Measurements from ENCODE around the gene BACH1. TPM values are rescaled to one million over a fixed set of nuclear protein-coding genes. Genes with fewer than 3 reads are reported as not detected.

The BACH1 gene
- total RNA-seq, 2 experiments from 2014 or later: 21.8 to 23.2 TPM

DNA sequence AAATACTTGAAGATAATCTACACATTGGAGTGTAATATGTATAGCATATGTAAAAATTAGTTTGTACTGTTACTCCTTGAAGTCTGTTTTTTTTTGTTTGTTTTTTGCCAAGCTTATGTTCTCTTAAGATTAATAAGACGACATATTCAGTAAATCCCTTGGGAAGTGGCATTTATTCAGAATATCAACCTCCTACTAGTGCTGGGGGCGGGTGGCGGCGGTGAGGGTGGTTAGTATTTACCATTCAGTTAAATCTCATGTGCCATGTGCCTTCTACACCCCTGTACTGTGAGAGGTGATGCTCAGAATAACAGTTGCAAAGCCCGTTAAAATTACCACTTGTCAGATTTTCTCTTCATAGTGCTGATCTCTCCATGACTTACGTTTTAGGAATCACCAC is 3.0 kb downstream of the BACH1 start:
- Mint-ChIP-seq H3K27ac (no peak overlapping the region), H3K36me3 (peaks cover 19% of the 10 kb centered on the region), H3K9me3 (peaks cover 6% of the 10 kb centered on the region), H3K4me3 (peak overlapping the region; percentile 25), H3K27me3 (no peaks in the 10 kb centered on the region), H3K4me1 (peaks cover 54% of the 10 kb centered on the region)
- no peak for DNase-seq

- H3K27ac Mint-ChIP-seq: no peak overlapping the region
These were observed 3.7 kb downstream of the BACH1 start for GRCh38 chr21:29302359-29302875.

GRCh38 chr21:29303288-29303687 is 4.6 kb downstream of the BACH1 start:
- Mint-ChIP-seq H3K4me1 (peaks cover 62% of the 10 kb centered on the region), H3K36me3 (peaks cover 17% of the 10 kb centered on the region), H3K27me3 (no peaks in the 10 kb centered on the region), H3K4me3 (no peak overlapping the region), H3K27ac (no peak overlapping the region), H3K9me3 (no peaks in the 10 kb centered on the region)
- DNase-seq: no peak

More at GRCh38 chr21:29302359-29302875, 3.7 kb downstream of the BACH1 start:
- no peak for DNase-seq
- Mint-ChIP-seq H3K36me3 (peaks cover 17% of the 10 kb centered on the region), H3K27me3 (no peaks in the 10 kb centered on the region), H3K4me1 (peaks cover 58% of the 10 kb centered on the region), H3K4me3 (no peak overlapping the region), H3K9me3 (peaks cover 3% of the 10 kb centered on the region)

DNA sequence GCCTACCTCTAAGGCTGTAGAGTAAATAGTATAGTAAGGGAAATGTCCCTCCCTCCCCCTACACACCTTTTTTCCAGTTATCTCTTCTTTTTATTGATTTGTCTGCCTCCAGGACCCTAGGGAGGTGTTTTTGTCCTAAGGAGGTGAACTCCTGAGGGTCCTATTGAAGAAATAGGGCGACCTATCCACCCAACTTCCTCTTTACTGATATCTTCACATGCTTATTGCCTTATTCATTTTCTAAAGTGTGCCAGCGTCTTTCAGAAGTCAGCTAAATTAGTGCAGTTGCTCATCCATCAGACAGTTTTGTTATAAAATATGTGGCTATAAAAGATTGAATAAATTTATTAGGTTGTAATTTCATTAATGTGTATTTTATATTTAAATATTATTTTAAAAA is 5.9 kb downstream of the BACH1 start:
- DNase-seq: no peak
- Mint-ChIP-seq H3K27me3 (no peaks in the 10 kb centered on the region), H3K4me1 (peaks cover 68% of the 10 kb centered on the region), H3K4me3 (no peak overlapping the region), H3K9me3 (no peaks in the 10 kb centered on the region), H3K27ac (peak overlapping the region; percentile 49), H3K36me3 (peaks cover 20% of the 10 kb centered on the region)

- Mint-ChIP-seq H3K27ac (no peak overlapping the region), H3K9me3 (no peaks in the 10 kb centered on the region), H3K4me3 (no peak overlapping the region), H3K36me3 (peaks cover 20% of the 10 kb centered on the region), H3K4me1 (peaks cover 63% of the 10 kb centered on the region), H3K27me3 (no peaks in the 10 kb centered on the region)
- DNase-seq: no peak
These were observed 6.3 kb downstream of the BACH1 start for GRCh38 chr21:29305068-29305467.

GRCh38 chr21:29305561-29305960 is 6.8 kb downstream of the BACH1 start:
- Mint-ChIP-seq H3K9me3 (peaks cover 2% of the 10 kb centered on the region), H3K4me3 (no peak overlapping the region), H3K27me3 (no peaks in the 10 kb centered on the region), H3K27ac (no peak overlapping the region), H3K4me1 (peaks cover 62% of the 10 kb centered on the region), H3K36me3 (peaks cover 20% of the 10 kb centered on the region)
- no peak for DNase-seq

GRCh38 chr21:29306920-29307319 is 8.2 kb downstream of the BACH1 start:
- peaks cover 57% of the 10 kb centered on the region for H3K4me1 Mint-ChIP-seq
- no peak overlapping the region for H3K27ac Mint-ChIP-seq
- H3K27me3 Mint-ChIP-seq: no peaks in the 10 kb centered on the region
- H3K36me3 Mint-ChIP-seq: peaks cover 27% of the 10 kb centered on the region
- H3K4me3 Mint-ChIP-seq: no peak overlapping the region
- peaks cover 7% of the 10 kb centered on the region for H3K9me3 Mint-ChIP-seq
- no peak for DNase-seq

DNA sequence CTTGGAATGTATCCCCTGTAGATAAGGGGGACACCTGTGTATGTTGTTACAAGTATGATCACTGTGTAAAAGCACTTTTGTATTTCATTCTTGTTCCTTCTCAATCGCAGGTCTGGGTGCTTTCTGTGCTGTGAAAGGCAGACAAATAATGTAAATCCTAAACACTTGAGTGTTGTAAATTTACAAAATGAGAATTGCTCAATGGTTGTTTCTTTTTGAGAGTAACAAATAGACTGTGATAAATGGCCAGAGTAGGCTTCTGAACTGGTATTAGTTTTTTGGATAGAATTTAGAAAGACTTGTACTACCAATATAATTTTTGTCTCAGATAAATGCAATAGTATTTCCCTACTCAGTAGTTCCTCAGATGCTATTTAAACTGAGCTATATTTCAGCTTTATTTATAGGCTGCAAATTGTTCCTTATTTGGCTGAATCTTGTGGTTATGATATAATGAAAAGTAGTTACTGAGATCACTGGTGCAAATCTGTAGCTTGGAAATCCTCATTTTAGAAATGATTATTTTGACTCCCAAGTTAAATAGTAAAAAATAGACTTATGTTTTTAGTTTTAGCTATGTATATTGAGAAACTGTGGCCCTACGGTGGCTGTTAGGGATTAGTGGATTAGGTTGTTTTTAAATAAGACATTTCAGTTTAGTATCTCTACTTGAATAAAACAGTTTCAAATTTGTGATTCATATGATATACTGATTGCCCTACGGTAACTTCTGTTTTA is 9.2 kb downstream of the BACH1 start:
- H3K4me1 Mint-ChIP-seq: peaks cover 52% of the 10 kb centered on the region
- H3K9me3 Mint-ChIP-seq: peaks cover 7% of the 10 kb centered on the region
- DNase-seq: no peak
- no peak overlapping the region for H3K27ac Mint-ChIP-seq
- H3K27me3 Mint-ChIP-seq: no peaks in the 10 kb centered on the region
- no peak overlapping the region for H3K4me3 Mint-ChIP-seq
- peaks cover 32% of the 10 kb centered on the region for H3K36me3 Mint-ChIP-seq

- Mint-ChIP-seq H3K4me3 (no peak overlapping the region), H3K27ac (no peak overlapping the region), H3K36me3 (peaks cover 35% of the 10 kb centered on the region), H3K4me1 (peaks cover 52% of the 10 kb centered on the region), H3K27me3 (no peaks in the 10 kb centered on the region), H3K9me3 (peaks cover 7% of the 10 kb centered on the region)
- DNase-seq: no peak
These were observed 9.7 kb downstream of the BACH1 start for GRCh38 chr21:29308456-29308783.

- H3K27me3 Mint-ChIP-seq: no peaks in the 10 kb centered on the region
- H3K4me3 Mint-ChIP-seq: no peak overlapping the region
- peaks cover 35% of the 10 kb centered on the region for H3K36me3 Mint-ChIP-seq
- H3K9me3 Mint-ChIP-seq: peaks cover 7% of the 10 kb centered on the region
- H3K27ac Mint-ChIP-seq: no peak overlapping the region
- no peak for DNase-seq
- H3K4me1 Mint-ChIP-seq: peaks cover 59% of the 10 kb centered on the region
These were observed 11.0 kb downstream of the BACH1 start for GRCh38 chr21:29309703-29310102.

DNA sequence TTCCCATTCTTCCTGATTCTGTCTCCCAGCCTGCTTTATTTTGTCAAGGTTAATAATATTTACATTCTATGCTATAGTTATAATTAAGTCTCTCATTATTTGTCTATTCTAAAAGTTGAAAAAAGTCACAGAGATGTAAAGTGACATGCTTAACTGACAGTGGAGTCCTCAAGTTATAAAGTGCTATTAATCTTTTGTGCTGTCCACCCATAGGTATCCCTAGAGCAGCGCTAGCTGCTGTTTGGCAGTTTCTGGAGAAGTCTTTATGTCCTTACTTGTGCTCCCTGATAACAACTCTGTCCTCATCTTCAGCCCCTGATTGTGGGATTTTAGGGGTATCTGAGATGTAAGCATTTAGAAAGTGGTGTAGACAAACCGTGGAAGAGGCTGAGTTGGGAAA is 13.1 kb downstream of the BACH1 start:
- Mint-ChIP-seq H3K36me3 (peaks cover 25% of the 10 kb centered on the region), H3K27ac (no peak overlapping the region), H3K9me3 (peaks cover 7% of the 10 kb centered on the region), H3K4me3 (no peak overlapping the region), H3K4me1 (peaks cover 57% of the 10 kb centered on the region), H3K27me3 (no peaks in the 10 kb centered on the region)
- no peak for DNase-seq

- Mint-ChIP-seq H3K4me3 (no peak overlapping the region), H3K27ac (no peak overlapping the region), H3K27me3 (no peaks in the 10 kb centered on the region), H3K36me3 (peaks cover 28% of the 10 kb centered on the region), H3K4me1 (peaks cover 53% of the 10 kb centered on the region), H3K9me3 (peaks cover 7% of the 10 kb centered on the region)
- no peak for DNase-seq
These were observed 14.3 kb downstream of the BACH1 start for GRCh38 chr21:29312981-29313380.

- H3K36me3 Mint-ChIP-seq: peaks cover 32% of the 10 kb centered on the region
These were observed 15.1 kb downstream of the BACH1 start for GRCh38 chr21:29313662-29314408.

DNA sequence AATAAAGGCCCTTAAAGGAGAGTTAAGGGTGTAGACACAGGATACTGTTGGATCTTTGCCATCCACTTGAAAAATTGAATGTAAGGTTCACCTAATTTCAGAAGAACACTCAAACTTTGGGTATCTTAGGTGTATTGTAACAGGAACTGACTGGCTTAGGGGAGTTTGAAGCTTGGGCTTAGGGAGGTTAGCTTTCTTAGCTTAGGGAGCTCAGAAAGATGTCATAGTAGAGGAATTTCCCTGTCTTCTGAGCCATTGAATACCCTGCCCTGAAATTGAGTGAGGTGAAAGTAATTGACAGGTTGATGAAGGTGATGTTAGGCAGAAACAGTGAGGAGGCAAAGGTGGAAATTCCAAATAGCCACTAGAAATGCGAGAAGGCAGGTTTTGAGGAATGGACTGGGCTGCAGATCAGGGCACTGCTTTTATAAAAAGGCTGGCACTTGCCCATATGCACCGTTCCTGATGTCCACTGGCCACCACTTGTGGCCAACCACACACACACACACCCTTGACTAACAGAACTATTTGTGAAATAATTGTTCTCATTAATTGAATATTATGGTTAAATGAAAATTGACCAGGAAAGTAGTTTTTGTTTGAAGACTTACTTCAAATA is 16.5 kb downstream of the BACH1 start:
- Mint-ChIP-seq H3K36me3 (peaks cover 31% of the 10 kb centered on the region), H3K9me3 (peaks cover 7% of the 10 kb centered on the region), H3K4me3 (no peak overlapping the region), H3K27ac (no peak overlapping the region), H3K4me1 (peaks cover 51% of the 10 kb centered on the region), H3K27me3 (no peaks in the 10 kb centered on the region)
- DNase-seq: no peak

More at GRCh38 chr21:29313662-29314408, 15.1 kb downstream of the BACH1 start:
- Mint-ChIP-seq H3K4me3 (no peak overlapping the region), H3K27me3 (no peaks in the 10 kb centered on the region), H3K27ac (no peak overlapping the region), H3K4me1 (peaks cover 54% of the 10 kb centered on the region), H3K9me3 (peaks cover 7% of the 10 kb centered on the region)
- DNase-seq: no peak

DNA sequence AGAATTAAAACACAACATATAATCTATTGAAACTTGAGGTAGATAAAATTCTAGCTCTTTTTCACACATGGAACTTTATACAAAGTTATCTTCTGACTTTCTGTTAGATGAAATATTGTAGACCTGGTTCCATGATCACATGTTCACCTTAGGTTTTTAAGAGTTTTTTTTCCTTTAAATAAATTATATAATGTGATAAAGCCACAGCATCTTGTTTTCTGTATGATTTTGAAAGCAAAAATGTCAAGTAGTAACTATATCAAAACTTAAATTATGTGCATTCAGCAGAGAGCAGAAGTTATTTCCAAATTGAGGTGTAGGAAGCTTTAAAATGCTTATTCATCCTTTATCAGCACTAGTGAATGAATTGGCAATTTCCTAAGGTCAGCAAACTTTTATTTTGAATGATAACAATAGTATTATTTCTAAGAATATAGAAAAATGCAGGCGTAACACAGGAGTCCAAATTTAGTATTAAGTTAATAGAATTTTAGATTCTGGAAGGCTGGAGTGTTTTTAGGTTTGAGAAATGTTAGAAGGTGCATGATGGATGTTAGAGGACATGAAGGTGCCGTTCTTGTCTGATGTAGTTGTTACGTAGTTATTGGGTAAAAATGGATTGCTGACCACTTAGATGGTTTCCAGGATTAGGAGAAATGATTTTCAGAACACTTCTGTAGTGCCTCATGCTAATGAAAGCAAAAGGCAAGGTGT is 17.5 kb downstream of the BACH1 start:
- no peak for DNase-seq
- Mint-ChIP-seq H3K4me1 (peaks cover 46% of the 10 kb centered on the region), H3K27me3 (no peaks in the 10 kb centered on the region)

More for the DNA sequence above, 17.5 kb downstream of the BACH1 start:
- Mint-ChIP-seq H3K36me3 (peaks cover 35% of the 10 kb centered on the region), H3K27ac (no peak overlapping the region), H3K9me3 (peaks cover 6% of the 10 kb centered on the region), H3K4me3 (no peak overlapping the region)

Measured in activated naive CD8-positive, alpha-beta T cell treated with anti-CD3 and anti-CD28 coated beads for 36 hours (primary cell).